Effector CD8-positive, alpha-beta T cell (primary cell): ENCODE results near the gene TMEM52.

ENCODE experiments used
- DNase-seq: peaks from one replicate; lab custom pipeline; 2025; lab: John Stamatoyannopoulos, UW

Gene TMEM52

GRCh38 chr1:1872329-1872994, 46.6 kb downstream of the TMEM52 start:
- DNase-seq = no peak

- DNase-seq = no peak
Observed at GRCh38 chr1:1869469-1869868, 49.6 kb downstream of the TMEM52 start.
